Karpas-422 (cell line): ENCODE data around the gene KIF3A. TPM values are rescaled to one million over a fixed set of nuclear protein-coding genes. Genes with fewer than 3 reads are reported as not detected.

Experiments
- DNase-seq: peaks from one replicate; pipeline ENCODE4 v3.0.0-alpha.2; 2015
- H2AFZ ChIP-seq: fragments of 200-600 bp; sonication (generic); 2 replicates; pipeline ENCODE4 v1.6.1; 2014; ENCODE audit warnings: antibody characterized with exemption, low read length, mixed read lengths
- H3K27ac ChIP-seq: fragments of 200-600 bp; sonication (generic); 2 replicates; pipeline ENCODE4 v1.5.1; 2014; ENCODE audit warnings: mild to moderate bottlenecking, low read length, moderate library complexity
- H3K27me3 ChIP-seq: fragments of 200-600 bp; sonication (generic); 2 replicates; pipeline ENCODE4 v1.6.1; 2014; ENCODE audit warnings: low read length, mixed read lengths
- H3K36me3 ChIP-seq: fragments of 200-600 bp; sonication (generic); 2 replicates; pipeline ENCODE4 v1.6.1; 2014; ENCODE audit warnings: low read length, mixed read lengths; ENCODE audit not compliant: insufficient read depth
- H3K4me1 ChIP-seq: fragments of 200-600 bp; sonication (generic); 2 replicates; pipeline ENCODE4 v1.6.1; 2014; ENCODE audit warnings: mild to moderate bottlenecking, low read length, mixed read lengths
- H3K4me2 ChIP-seq: fragments of 200-600 bp; sonication (generic); 2 replicates; pipeline ENCODE4 v1.6.1; 2014; ENCODE audit warnings: low read length, low read depth, mild to moderate bottlenecking; ENCODE audit not compliant: poor library complexity, severe bottlenecking
- H3K4me3 ChIP-seq: fragments of 200-600 bp; sonication (generic); 2 replicates; pipeline ENCODE4 v1.5.1; 2014; ENCODE audit warnings: mild to moderate bottlenecking, antibody characterized with exemption, low read length, mixed read lengths
- H3K79me2 ChIP-seq: fragments of 200-600 bp; sonication (generic); 2 replicates; pipeline ENCODE4 v1.6.1; 2014; ENCODE audit warnings: mild to moderate bottlenecking, low read length, mixed read lengths
- H3K9ac ChIP-seq: fragments of 200-600 bp; sonication (generic); 2 replicates; pipeline ENCODE4 v1.6.0; 2014; ENCODE audit warnings: low read length
- H3K9me2 ChIP-seq: fragments of 200-600 bp; sonication (generic), shearing (Covaris generic); replicated peaks from 2 replicates; pipeline ENCODE4 v1.6.0; 2014; ENCODE audit warnings: mild to moderate bottlenecking, low read length, moderate library complexity; ENCODE audit not compliant: insufficient read depth
- H3K9me3 ChIP-seq: fragments of 300-700, 200-600 bp; sonication (generic); 2 replicates; pipeline ENCODE4 v1.6.1; 2014; ENCODE audit warnings: low read length, mixed read lengths
- H4K20me1 ChIP-seq: fragments of 200-600 bp; sonication (generic); 2 replicates; pipeline ENCODE4 v1.6.1; 2014; ENCODE audit warnings: mild to moderate bottlenecking, antibody characterized with exemption, low read length, low read depth; ENCODE audit not compliant: insufficient read depth
- total RNA-seq: library from RNA; depleted of rRNA; stranded (reverse); fragments of >200 nt; shearing (Covaris generic); gene quantifications from 2 replicates; pipeline ENCODE4 v1.2.3, GENCODE V29; 2014; ENCODE audit warnings: low replicate concordance

Gene KIF3A
- total RNA-seq, 1 experiment from 2014 or later, result 23.1 TPM

DNA sequence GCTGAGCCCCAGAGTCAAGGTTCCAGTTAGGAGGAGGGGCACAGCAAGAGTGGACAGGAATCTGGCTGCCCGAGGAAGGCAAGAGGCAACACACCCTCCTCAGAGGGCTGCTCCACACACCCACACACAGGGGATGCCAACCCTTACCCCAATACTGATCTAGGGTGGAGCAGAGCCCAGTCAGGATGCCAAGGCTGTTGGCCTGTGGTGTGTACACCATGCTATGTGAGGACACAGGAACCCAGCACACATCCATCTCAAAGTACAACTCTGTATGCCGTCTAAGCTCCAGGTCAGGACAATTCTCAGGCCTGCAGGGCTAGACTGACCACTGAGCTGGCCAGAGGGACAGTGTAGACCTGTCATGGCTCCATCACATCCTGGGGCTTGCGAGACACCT, 37.1 kb upstream of the KIF3A start:
- no peak overlapping the region for H3K4me3 ChIP-seq
- DNase-seq, result no peak
- no peak overlapping the region for H3K27ac ChIP-seq
- no peak overlapping the region for H2AFZ ChIP-seq
- H3K4me2 ChIP-seq, result no peak overlapping the region
- peaks cover 4% of the 10 kb centered on the region; the same call in 1 of the 2 replicates for H3K4me1 ChIP-seq
- H3K79me2 ChIP-seq, result no peaks in the 10 kb centered on the region
- no peaks in the 10 kb centered on the region for H3K9me2 ChIP-seq
- H3K27me3 ChIP-seq, result no peaks in the 10 kb centered on the region; the same call in 1 of the 2 replicates
- no peaks in the 10 kb centered on the region for H3K36me3 ChIP-seq
- H3K9me3 ChIP-seq, result no peaks in the 10 kb centered on the region
- no peaks in the 10 kb centered on the region for H4K20me1 ChIP-seq
- H3K9ac ChIP-seq, result no peak overlapping the region

DNA sequence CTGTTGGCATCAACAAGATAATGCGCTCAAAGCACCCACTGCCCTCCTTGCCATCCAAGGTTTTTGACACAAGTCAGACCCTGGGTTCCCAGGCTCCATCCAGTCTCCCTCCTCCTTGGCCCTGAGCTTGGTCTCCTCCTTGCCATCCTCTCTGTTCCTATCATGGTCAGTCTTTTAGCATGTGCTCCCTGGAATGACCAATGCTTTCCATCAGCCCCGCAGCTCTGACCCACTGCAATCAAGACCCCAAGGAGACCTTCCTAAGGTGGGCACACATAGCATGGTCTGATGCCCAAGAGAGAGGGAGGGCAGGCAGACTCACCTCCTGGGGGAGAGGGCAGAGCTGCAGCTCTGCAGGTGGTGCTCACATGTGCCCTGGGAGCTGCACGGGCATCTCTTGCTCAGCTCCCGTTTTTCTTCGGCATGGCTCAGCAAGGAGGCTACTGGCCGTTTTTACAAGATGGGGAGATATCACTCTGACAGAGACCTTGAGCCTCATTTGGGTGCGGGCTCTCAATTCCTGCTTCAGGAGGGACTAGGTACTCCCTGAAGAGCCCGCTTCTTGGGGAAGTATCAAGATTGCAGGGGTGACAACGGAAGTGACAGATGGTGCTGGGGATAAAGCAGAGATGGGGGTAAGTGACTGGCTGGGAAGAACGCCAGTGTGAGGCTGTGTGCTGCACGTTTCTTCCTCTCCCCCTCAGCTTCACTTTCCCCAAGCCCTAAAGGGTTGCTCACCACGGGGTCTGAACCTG, 36.4 kb upstream of the KIF3A start:
- H3K27ac ChIP-seq, result no peak overlapping the region
- H3K9me3 ChIP-seq, result no peaks in the 10 kb centered on the region
- no peak overlapping the region for H3K9ac ChIP-seq
- no peaks in the 10 kb centered on the region for H3K36me3 ChIP-seq
- peaks cover 4% of the 10 kb centered on the region; the same call in 1 of the 2 replicates for H3K4me1 ChIP-seq
- H2AFZ ChIP-seq, result no peak overlapping the region
- no peak for DNase-seq
- no peaks in the 10 kb centered on the region for H3K9me2 ChIP-seq
- H3K79me2 ChIP-seq, result no peaks in the 10 kb centered on the region
- no peak overlapping the region for H3K4me2 ChIP-seq
- no peaks in the 10 kb centered on the region for H4K20me1 ChIP-seq
- no peaks in the 10 kb centered on the region; the same call in 1 of the 2 replicates for H3K27me3 ChIP-seq
- H3K4me3 ChIP-seq, result no peak overlapping the region

DNA sequence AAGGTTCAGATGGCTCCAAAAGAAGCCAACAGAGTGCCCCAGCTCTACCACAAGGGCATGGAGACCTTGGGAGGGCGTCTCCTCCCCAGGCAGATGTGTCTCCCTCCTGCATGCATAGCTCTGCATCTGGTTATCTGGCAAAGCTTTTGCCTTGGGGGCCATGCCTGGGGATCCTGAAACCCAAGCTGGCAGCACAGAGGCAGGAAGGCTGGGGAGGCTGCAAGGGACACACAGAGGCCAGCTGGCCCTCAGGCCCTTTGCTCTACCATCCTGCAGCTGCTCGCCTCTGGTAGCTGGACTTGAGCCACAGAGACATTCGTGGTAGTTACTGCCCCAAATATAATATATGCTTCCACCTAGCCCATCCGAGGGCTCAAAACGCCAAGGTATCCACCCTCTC, 35.8 kb upstream of the KIF3A start:
- H3K4me2 ChIP-seq, result no peak overlapping the region
- H4K20me1 ChIP-seq, result no peaks in the 10 kb centered on the region
- no peak for DNase-seq
- no peak overlapping the region for H3K9ac ChIP-seq
- no peaks in the 10 kb centered on the region for H3K9me3 ChIP-seq
- no peaks in the 10 kb centered on the region for H3K36me3 ChIP-seq
- no peaks in the 10 kb centered on the region; the same call in 1 of the 2 replicates for H3K27me3 ChIP-seq
- H3K27ac ChIP-seq, result no peak overlapping the region
- H3K4me1 ChIP-seq, result peaks cover 4% of the 10 kb centered on the region; the same call in 1 of the 2 replicates
- no peak overlapping the region for H3K4me3 ChIP-seq
- H3K9me2 ChIP-seq, result no peaks in the 10 kb centered on the region
- no peaks in the 10 kb centered on the region for H3K79me2 ChIP-seq
- no peak overlapping the region for H2AFZ ChIP-seq

- no peak overlapping the region for H3K9ac ChIP-seq
- H3K27me3 ChIP-seq, result no peaks in the 10 kb centered on the region; the same call in 1 of the 2 replicates
- no peak for DNase-seq
- no peaks in the 10 kb centered on the region for H3K9me3 ChIP-seq
- H3K36me3 ChIP-seq, result no peaks in the 10 kb centered on the region
- no peaks in the 10 kb centered on the region for H4K20me1 ChIP-seq
- no peak overlapping the region for H3K4me3 ChIP-seq
- H3K27ac ChIP-seq, result no peak overlapping the region
- H3K79me2 ChIP-seq, result no peaks in the 10 kb centered on the region
- H3K4me1 ChIP-seq, result peaks cover 1% of the 10 kb centered on the region; the same call in 1 of the 2 replicates
- H2AFZ ChIP-seq, result no peak overlapping the region
- no peak overlapping the region for H3K4me2 ChIP-seq
- no peaks in the 10 kb centered on the region for H3K9me2 ChIP-seq
Observed at GRCh38 chr5:132772291-132773070, 35.1 kb upstream of the KIF3A start.

DNA sequence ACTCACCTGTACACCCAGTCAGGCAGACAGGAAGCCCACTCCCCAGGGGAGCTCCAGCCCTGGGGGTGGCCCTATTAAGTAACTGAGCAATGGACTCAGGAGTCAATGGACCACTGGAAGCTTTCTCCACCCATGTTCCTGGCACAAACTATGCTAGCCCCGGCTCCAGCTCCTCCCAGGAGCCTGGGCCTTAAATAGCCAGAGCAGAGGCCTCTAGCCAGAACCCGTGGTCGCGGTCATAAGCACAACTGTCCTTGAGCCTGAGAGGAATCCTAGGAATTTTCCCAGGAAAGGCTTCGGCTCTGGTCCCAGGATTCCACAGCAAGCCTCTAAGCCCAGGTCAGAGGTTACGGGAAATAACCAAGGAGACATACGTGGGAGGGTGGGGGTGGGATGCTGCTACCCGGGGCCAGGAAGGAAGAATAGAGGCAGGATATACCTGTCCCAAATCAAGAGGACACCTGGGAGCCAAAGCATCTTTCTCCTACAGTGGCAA, 34.2 kb upstream of the KIF3A start:
- no peaks in the 10 kb centered on the region for H3K9me2 ChIP-seq
- no peak overlapping the region for H3K4me2 ChIP-seq
- DNase-seq, result no peak
- no peaks in the 10 kb centered on the region for H3K79me2 ChIP-seq
- H3K36me3 ChIP-seq, result no peaks in the 10 kb centered on the region
- H4K20me1 ChIP-seq, result no peaks in the 10 kb centered on the region
- H3K27me3 ChIP-seq, result no peaks in the 10 kb centered on the region; the same call in 1 of the 2 replicates
- no peak overlapping the region for H3K9ac ChIP-seq
- H2AFZ ChIP-seq, result no peak overlapping the region
- no peak overlapping the region for H3K27ac ChIP-seq
- H3K4me1 ChIP-seq, result no peaks in the 10 kb centered on the region
- no peak overlapping the region for H3K4me3 ChIP-seq
- no peaks in the 10 kb centered on the region for H3K9me3 ChIP-seq

- Histone ChIP-seq H3K4me2 (no peak overlapping the region), H3K27me3 (no peaks in the 10 kb centered on the region; the same call in 1 of the 2 replicates), H3K4me1 (no peaks in the 10 kb centered on the region), H3K4me3 (no peak overlapping the region), H3K27ac (no peak overlapping the region), H3K36me3 (no peaks in the 10 kb centered on the region), H3K9me2 (no peaks in the 10 kb centered on the region), H3K79me2 (no peaks in the 10 kb centered on the region), H2AFZ (no peak overlapping the region), H4K20me1 (no peaks in the 10 kb centered on the region), H3K9me3 (no peaks in the 10 kb centered on the region), H3K9ac (no peak overlapping the region)
- no peak for DNase-seq
Observed at GRCh38 chr5:132770476-132771159, 33.3 kb upstream of the KIF3A start.

DNA sequence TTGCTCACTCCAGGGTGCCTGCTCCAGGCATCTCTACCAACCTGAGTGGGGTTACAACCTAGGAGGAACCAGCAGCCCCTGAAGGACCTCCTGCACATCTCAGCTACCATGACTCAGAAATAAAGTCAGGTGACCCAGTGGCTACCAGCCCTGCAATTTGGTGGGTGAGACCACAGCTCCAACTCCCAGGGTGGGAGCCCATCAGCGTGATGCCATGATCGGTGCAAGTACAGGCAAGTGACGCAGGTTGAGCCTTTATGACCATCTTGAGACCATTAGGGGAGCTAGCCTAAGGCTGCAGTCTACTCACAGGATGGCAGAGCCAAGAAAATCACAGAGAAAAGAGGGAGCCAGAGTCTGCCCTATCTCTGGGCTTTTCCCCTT, 31.1 kb upstream of the KIF3A start:
- H2AFZ ChIP-seq, result no peak overlapping the region
- no peaks in the 10 kb centered on the region for H4K20me1 ChIP-seq
- no peaks in the 10 kb centered on the region for H3K9me3 ChIP-seq
- H3K27me3 ChIP-seq, result no peaks in the 10 kb centered on the region; the same call in 1 of the 2 replicates
- no peaks in the 10 kb centered on the region for H3K36me3 ChIP-seq
- DNase-seq, result no peak
- H3K79me2 ChIP-seq, result no peaks in the 10 kb centered on the region
- H3K4me1 ChIP-seq, result no peaks in the 10 kb centered on the region
- no peak overlapping the region for H3K4me2 ChIP-seq
- H3K9me2 ChIP-seq, result no peaks in the 10 kb centered on the region
- no peak overlapping the region for H3K4me3 ChIP-seq
- no peak overlapping the region for H3K9ac ChIP-seq
- no peak overlapping the region for H3K27ac ChIP-seq

DNA sequence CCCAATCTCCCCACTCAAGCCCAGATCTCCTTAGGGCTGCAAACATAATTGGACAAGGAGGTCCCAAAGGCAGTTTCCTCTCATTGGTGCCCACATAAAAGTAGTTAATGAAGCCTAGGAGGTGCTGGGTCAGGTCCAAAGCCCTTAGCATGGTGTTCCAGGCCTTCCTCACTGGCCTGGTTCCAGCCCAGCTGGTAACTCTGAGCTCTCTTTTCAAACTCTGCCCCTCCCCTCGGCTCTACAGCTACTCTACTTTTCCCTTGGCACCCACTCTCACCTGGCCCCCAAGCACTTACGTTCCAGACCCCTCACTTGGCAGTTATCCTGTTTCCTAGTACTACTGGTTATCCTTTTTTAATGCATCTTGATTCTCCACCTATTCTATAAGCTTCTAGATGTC, 29.8 kb upstream of the KIF3A start:
- H3K9me2 ChIP-seq, result no peaks in the 10 kb centered on the region
- no peaks in the 10 kb centered on the region for H3K9me3 ChIP-seq
- H2AFZ ChIP-seq, result no peak overlapping the region
- no peaks in the 10 kb centered on the region for H3K79me2 ChIP-seq
- H4K20me1 ChIP-seq, result no peaks in the 10 kb centered on the region
- no peaks in the 10 kb centered on the region for H3K4me1 ChIP-seq
- no peaks in the 10 kb centered on the region; the same call in 1 of the 2 replicates for H3K27me3 ChIP-seq
- DNase-seq, result no peak
- H3K4me3 ChIP-seq, result no peak overlapping the region
- H3K27ac ChIP-seq, result no peak overlapping the region
- no peak overlapping the region for H3K4me2 ChIP-seq
- no peaks in the 10 kb centered on the region for H3K36me3 ChIP-seq
- no peak overlapping the region for H3K9ac ChIP-seq
